Mesendoderm (in vitro differentiated cells): ENCODE data around the gene DBF4. TPM values are rescaled to one million over a fixed set of nuclear protein-coding genes. Genes with fewer than 3 reads are reported as not detected.
"Not testable (repeated sequence)": the region's sequence is repeated elsewhere in the genome, so short reads cannot be mapped to it uniquely, and the experiment has no call there.

Experiments used
- DNase-seq: peaks from one replicate; pipeline ENCODE4 v3.0.0; 2013
- H2AK5ac ChIP-seq: 2 replicates; pipeline ENCODE4 v1.6.1; 2013; ENCODE audit warnings: low read length, inconsistent platforms
- H2BK120ac ChIP-seq: 2 replicates; pipeline ENCODE4 v1.6.1; 2013; ENCODE audit warnings: low read depth, mild to moderate bottlenecking, low read length, moderate library complexity, mixed read lengths
- H2BK15ac ChIP-seq: replicated peaks from 2 replicates; pipeline ENCODE4 v1.6.1; 2013; ENCODE audit warnings: low read depth, mild to moderate bottlenecking, moderate library complexity
- H2BK5ac ChIP-seq: 2 replicates; pipeline ENCODE4 v1.6.1; 2013; ENCODE audit warnings: low read length, inconsistent platforms
- H3K18ac ChIP-seq: 2 replicates; pipeline ENCODE4 v1.6.1; 2013; ENCODE audit warnings: mild to moderate bottlenecking, low read length, mixed read lengths
- H3K23ac ChIP-seq: one replicate; pipeline ENCODE4 v1.6.1; 2013; ENCODE audit warnings: low read length
- H3K27ac ChIP-seq: 2 replicates; pipeline ENCODE4 v1.5.1; 2013; ENCODE audit warnings: low read depth, mild to moderate bottlenecking, inconsistent platforms, low read length, moderate library complexity
- H3K27me3 ChIP-seq: 2 replicates; pipeline ENCODE4 v1.6.1; 2013; ENCODE audit warnings: low read length, control low read depth, mild to moderate bottlenecking, inconsistent platforms; ENCODE audit not compliant: insufficient read depth, poor library complexity
- H3K36me3 ChIP-seq: 2 replicates; pipeline ENCODE4 v1.6.1; 2013; ENCODE audit warnings: low read length, inconsistent platforms; ENCODE audit not compliant: control insufficient read depth, insufficient read depth
- H3K4ac ChIP-seq: one replicate; pipeline ENCODE4 v1.6.1; 2013; ENCODE audit warnings: low read depth, mild to moderate bottlenecking, low read length, moderate library complexity
- H3K4me1 ChIP-seq: 2 replicates; pipeline ENCODE4 v1.6.1; 2013; ENCODE audit warnings: low read depth, low read length, inconsistent platforms; ENCODE audit not compliant: control insufficient read depth
- H3K4me2 ChIP-seq: 2 replicates; pipeline ENCODE4 v1.6.1; 2013; ENCODE audit warnings: low read length
- H3K4me3 ChIP-seq: 2 replicates; pipeline ENCODE4 v1.5.1; 2013; ENCODE audit warnings: mild to moderate bottlenecking, low read length
- H3K56ac ChIP-seq: one replicate; pipeline ENCODE4 v1.6.1; 2013; ENCODE audit warnings: low read length
- H3K79me1 ChIP-seq: 2 replicates; pipeline ENCODE4 v1.6.1; 2013; ENCODE audit warnings: low read length, inconsistent platforms
- H3K79me2 ChIP-seq: 2 replicates; pipeline ENCODE4 v1.6.1; 2013; ENCODE audit warnings: mild to moderate bottlenecking, low read length; ENCODE audit not compliant: control insufficient read depth, insufficient read depth
- H3K9ac ChIP-seq: 2 replicates; pipeline ENCODE4 v1.6.1; 2013; ENCODE audit warnings: low read length, inconsistent platforms
- H4K5ac ChIP-seq: one replicate; pipeline ENCODE4 v1.6.1; 2013; ENCODE audit warnings: low read length
- H4K8ac ChIP-seq: one replicate; pipeline ENCODE4 v1.6.1; 2013; ENCODE audit warnings: low read depth, mild to moderate bottlenecking, control low read depth, low read length, moderate library complexity
- WGBS: extraction: QIAGEN DNeasy Blood & Tissue Kit; methylation state at CpG from one replicate; pipeline ENCODE4 v1.1.7; 2013; ENCODE audit warnings: low lambda C conversion rate, missing lambda C conversion rate; ENCODE audit not compliant: insufficient coverage; ENCODE audit errors: extremely low coverage; 5-methylcytosine and 5-hydroxymethylcytosine counted together
- polyA plus RNA-seq, 2 experiments: library from polyadenylated mRNA; stranded (reverse); fragments of 200-250 nt; gene quantifications; one replicate each; pipeline ENCODE4 v1.2.3, GENCODE V29; 2013

DBF4 gene
- polyA plus RNA-seq (2013, experiment 1 of 2), result 66.7 TPM
- polyA plus RNA-seq (2013, experiment 2 of 2), result 68.2 TPM

GRCh38 chr7:87876040-87876868 is at the start of gene DBF4, which contains the start of gene SLC25A40:
TSS of gene DBF4 (plus strand) at chr7:87876493. CDS start at chr7:87876733, 240 bp downstream.
TSS of gene SLC25A40 (minus strand) at chr7:87876360. CDS start at chr7:87858727, 17,633 bp downstream.
- Histone ChIP-seq H3K56ac (peak within 1 kb of the TSS; percentile 89), H2BK5ac (peak within 1 kb of the TSS; percentile 17), H4K5ac (no peak within 1 kb of the TSS), H3K4me2 (peak within 1 kb of the TSS; percentile 77), H3K18ac (peak within 1 kb of the TSS; percentile 70), H4K8ac (no peak within 1 kb of the TSS), H3K23ac (peak within 1 kb of the TSS; percentile 48), H3K79me2 (peaks cover 41% of the 10 kb centered on the region), H2BK120ac (peak within 1 kb of the TSS; percentile 86), H3K79me1 (peaks cover 6% of the 10 kb centered on the region), H3K4me3 (peak within 1 kb of the TSS; percentile 75), H3K36me3 (no peaks in the 10 kb centered on the region), H3K27me3 (no peaks in the 10 kb centered on the region), H2BK15ac (no peak within 1 kb of the TSS), H3K4me1 (peaks cover 4% of the 10 kb centered on the region), H3K27ac (peak within 1 kb of the TSS; percentile 99), H2AK5ac (no peak within 1 kb of the TSS), H3K4ac (peak within 1 kb of the TSS; percentile 4), H3K9ac (peak within 1 kb of the TSS; percentile 83)
- peak; percentile 98 for DNase-seq
- no CpG with 5 or more reads among the region's 84 CpGs for WGBS

- H3K9ac ChIP-seq, H4K8ac ChIP-seq, H3K4me1 ChIP-seq, H3K27me3 ChIP-seq, H2BK120ac ChIP-seq, H2BK15ac ChIP-seq, H3K36me3 ChIP-seq, H4K5ac ChIP-seq, H3K4me3 ChIP-seq, H3K56ac ChIP-seq, DNase-seq, H3K4ac ChIP-seq, H3K18ac ChIP-seq, H2BK5ac ChIP-seq, H2AK5ac ChIP-seq, H3K27ac ChIP-seq, H3K23ac ChIP-seq, H3K79me1 ChIP-seq, H3K79me2 ChIP-seq, H3K4me2 ChIP-seq: not testable (repeated sequence)
- no CpG with 5 or more reads among the region's 1 CpG for WGBS
Observed at GRCh38 chr7:87828383-87828782, 47.9 kb upstream of the DBF4 start.

GRCh38 chr7:87831097-87831496 is 45.2 kb upstream of the DBF4 start:
- Histone ChIP-seq H3K4me3 (no peak overlapping the region), H3K18ac (no peak overlapping the region), H3K23ac (no peak overlapping the region), H3K79me2 (no peaks in the 10 kb centered on the region), H4K8ac (no peak overlapping the region), H2BK15ac (no peak overlapping the region), H3K36me3 (no peaks in the 10 kb centered on the region), H3K27me3 (no peaks in the 10 kb centered on the region), H3K56ac (no peak overlapping the region), H3K27ac (no peak overlapping the region), H2BK5ac (no peak overlapping the region), H3K4ac (no peak overlapping the region), H3K4me2 (no peak overlapping the region), H3K79me1 (no peaks in the 10 kb centered on the region), H2BK120ac (no peak overlapping the region), H2AK5ac (no peak overlapping the region), H3K4me1 (no peaks in the 10 kb centered on the region), H3K9ac (no peak overlapping the region), H4K5ac (no peak overlapping the region)
- DNase-seq, result no peak
- no CpG with 5 or more reads among the region's 1 CpG for WGBS

- no peak for DNase-seq
- no peaks in the 10 kb centered on the region for H3K79me1 ChIP-seq
Observed at GRCh38 chr7:87833130-87833529, 43.2 kb upstream of the DBF4 start.

GRCh38 chr7:87837597-87837996 is 38.7 kb upstream of the DBF4 start:
- Histone ChIP-seq H2AK5ac (no peak overlapping the region), H4K8ac (no peak overlapping the region), H3K18ac (no peak overlapping the region), H3K23ac (no peak overlapping the region), H3K27ac (no peak overlapping the region), H3K27me3 (no peaks in the 10 kb centered on the region), H2BK5ac (no peak overlapping the region), H3K4me3 (no peak overlapping the region), H3K36me3 (no peaks in the 10 kb centered on the region), H3K56ac (no peak overlapping the region), H3K4me2 (no peak overlapping the region), H2BK120ac (no peak overlapping the region), H3K79me2 (no peaks in the 10 kb centered on the region), H2BK15ac (no peak overlapping the region), H3K9ac (no peak overlapping the region), H3K4ac (no peak overlapping the region), H4K5ac (no peak overlapping the region), H3K79me1 (no peaks in the 10 kb centered on the region), H3K4me1 (no peaks in the 10 kb centered on the region)
- WGBS, result no CpG with 5 or more reads among the region's 1 CpG
- no peak for DNase-seq

More at GRCh38 chr7:87833130-87833529, 43.2 kb upstream of the DBF4 start:
- Histone ChIP-seq H2BK120ac (no peak overlapping the region), H3K18ac (no peak overlapping the region), H3K4ac (no peak overlapping the region), H3K79me2 (no peaks in the 10 kb centered on the region), H2BK15ac (no peak overlapping the region), H3K56ac (no peak overlapping the region), H3K9ac (no peak overlapping the region), H3K27me3 (no peaks in the 10 kb centered on the region), H3K4me2 (no peak overlapping the region), H2AK5ac (no peak overlapping the region), H4K5ac (no peak overlapping the region), H4K8ac (no peak overlapping the region), H3K4me1 (no peaks in the 10 kb centered on the region), H3K27ac (no peak overlapping the region), H3K4me3 (no peak overlapping the region), H3K23ac (no peak overlapping the region), H3K36me3 (no peaks in the 10 kb centered on the region), H2BK5ac (no peak overlapping the region)
- whole genome bisulfite sequencing, result no CpG with 5 or more reads among the region's 1 CpG
